HCT116 (cell line): ENCODE data around the gene CAB39L.

ENCODE experiments used
- YY1 ChIP-seq: IDR thresholded peaks from 2 replicates; pipeline ENCODE4 v1.6.1; 2011; ENCODE audit warnings: low read length, low read depth, moderate library complexity, mild to moderate bottlenecking; ENCODE audit not compliant: insufficient replicate concordance; ENCODE audit errors: extremely low read depth
- TF ChIP-seq, protein P1 (sequence below), 3 experiments: fragments of 200-600 bp in 1 of 3; sonication (generic) in 1 of 3; IDR thresholded peaks in 2 of 3; conservative IDR thresholded peaks in 1 of 3; 2 replicates each; pipeline ENCODE4 v1.5.1; 2012 to 2017; ENCODE audit warnings: low read depth in 2 of 3, low read length in 2 of 3, antibody characterized with exemption in 1 of 3, borderline replicate concordance in 1 of 3, control low read depth in 1 of 3, mild to moderate bottlenecking in 1 of 3, mixed read lengths in 1 of 3, mixed run types in 1 of 3, moderate library complexity in 1 of 3; ENCODE audit not compliant: insufficient read depth in 1 of 3

- TF ChIP-seq, protein P1, sequence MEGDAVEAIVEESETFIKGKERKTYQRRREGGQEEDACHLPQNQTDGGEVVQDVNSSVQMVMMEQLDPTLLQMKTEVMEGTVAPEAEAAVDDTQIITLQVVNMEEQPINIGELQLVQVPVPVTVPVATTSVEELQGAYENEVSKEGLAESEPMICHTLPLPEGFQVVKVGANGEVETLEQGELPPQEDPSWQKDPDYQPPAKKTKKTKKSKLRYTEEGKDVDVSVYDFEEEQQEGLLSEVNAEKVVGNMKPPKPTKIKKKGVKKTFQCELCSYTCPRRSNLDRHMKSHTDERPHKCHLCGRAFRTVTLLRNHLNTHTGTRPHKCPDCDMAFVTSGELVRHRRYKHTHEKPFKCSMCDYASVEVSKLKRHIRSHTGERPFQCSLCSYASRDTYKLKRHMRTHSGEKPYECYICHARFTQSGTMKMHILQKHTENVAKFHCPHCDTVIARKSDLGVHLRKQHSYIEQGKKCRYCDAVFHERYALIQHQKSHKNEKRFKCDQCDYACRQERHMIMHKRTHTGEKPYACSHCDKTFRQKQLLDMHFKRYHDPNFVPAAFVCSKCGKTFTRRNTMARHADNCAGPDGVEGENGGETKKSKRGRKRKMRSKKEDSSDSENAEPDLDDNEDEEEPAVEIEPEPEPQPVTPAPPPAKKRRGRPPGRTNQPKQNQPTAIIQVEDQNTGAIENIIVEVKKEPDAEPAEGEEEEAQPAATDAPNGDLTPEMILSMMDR (IDR thresholded peaks at IDR 0.05 in 2 of 3, conservative IDR thresholded peaks at IDR 0.05 in 1 of 3; ENCODE audit: borderline replicate concordance in 1 of 3, insufficient read depth in 1 of 3, low read depth in 2 of 3, low read length in 2 of 3) = no peak
- no peak for TF ChIP-seq YY1
Observed at GRCh38 chr13:49450105-49450819, 6.4 kb upstream of the CAB39L start.
